GM21447 (cell line): Measurements from ENCODE around the gene GDA.

ENCODE experiments used
- ATAC-seq: cut with Tn5 transposase; IDR thresholded peaks from one replicate; pipeline ENCODE4 v1.9.1; 2021; ENCODE audit not compliant: unreplicated experiment

Gene GDA

GRCh38 chr9:72150127-72150526 lies 887 bp downstream of the GDA start:
- no peak for ATAC-seq

GRCh38 chr9:72150661-72151060 lies 1.4 kb downstream of the GDA start:
- ATAC-seq: no peak

GRCh38 chr9:72151104-72151503 lies 1.9 kb downstream of the GDA start:
- no peak for ATAC-seq

- ATAC-seq: peak; percentile 81
These were observed 5.4 kb downstream of the GDA start for GRCh38 chr9:72154468-72155285.

- no peak for ATAC-seq
These were observed 6.1 kb downstream of the GDA start for GRCh38 chr9:72155301-72155700.

GRCh38 chr9:72156586-72156985 lies 7.3 kb downstream of the GDA start:
- ATAC-seq: no peak

- ATAC-seq: no peak
These were observed 9.4 kb downstream of the GDA start for GRCh38 chr9:72158680-72159079.

GRCh38 chr9:72160446-72161123 lies 11.3 kb downstream of the GDA start:
- ATAC-seq: no peak

- no peak for ATAC-seq
These were observed 16.1 kb downstream of the GDA start for GRCh38 chr9:72165326-72165725.

GRCh38 chr9:72165821-72166547 lies 16.7 kb downstream of the GDA start:
- ATAC-seq: no peak

GRCh38 chr9:72168075-72168474 lies 18.8 kb downstream of the GDA start:
- ATAC-seq: no peak

GRCh38 chr9:72169178-72169577 lies 19.9 kb downstream of the GDA start:
- ATAC-seq: no peak

GRCh38 chr9:72173080-72173479 lies 23.8 kb downstream of the GDA start:
- no peak for ATAC-seq

- ATAC-seq: no peak
These were observed 36.3 kb downstream of the GDA start for GRCh38 chr9:72185561-72185960.

- no peak for ATAC-seq
These were observed 38.0 kb downstream of the GDA start for GRCh38 chr9:72187121-72187695.

GRCh38 chr9:72188232-72188631 lies 39.0 kb downstream of the GDA start:
- no peak for ATAC-seq

GRCh38 chr9:72193478-72193881 lies 44.2 kb downstream of the GDA start:
- ATAC-seq: peak; percentile 85

GRCh38 chr9:72199238-72199637 lies 50.0 kb downstream of the GDA start:
- no peak for ATAC-seq

- no peak for ATAC-seq
These were observed 51.2 kb downstream of the GDA start for GRCh38 chr9:72200452-72200851.

- ATAC-seq: no peak
These were observed 52.8 kb downstream of the GDA start for GRCh38 chr9:72202009-72202408.

- peak; percentile 44 for ATAC-seq
These were observed 54.1 kb downstream of the GDA start for GRCh38 chr9:72203205-72203803.
